Body of pancreas (tissue), 4 donors: ENCODE results near the gene TFIP11.

ENCODE experiments used
- POLR2A ChIP-seq, 3 donors: fragments of 450-650 bp; IDR thresholded peaks; one replicate each; pipeline ENCODE4 v1.6.1; 2016; ENCODE audit warnings: antibody characterized with exemption in 3 of 3, mild to moderate bottlenecking in 2 of 3
- TF ChIP-seq, protein P1 (sequence below), 7 experiments: fragments of 450-650 bp in 4 of 7; fragments of 200-600 bp in 3 of 7; sonication (generic) in 3 of 7; IDR thresholded peaks; one replicate each; pipeline ENCODE4 v1.5.1; 2016 to 2019; ENCODE audit warnings: antibody characterized with exemption in 7 of 7

DNA sequence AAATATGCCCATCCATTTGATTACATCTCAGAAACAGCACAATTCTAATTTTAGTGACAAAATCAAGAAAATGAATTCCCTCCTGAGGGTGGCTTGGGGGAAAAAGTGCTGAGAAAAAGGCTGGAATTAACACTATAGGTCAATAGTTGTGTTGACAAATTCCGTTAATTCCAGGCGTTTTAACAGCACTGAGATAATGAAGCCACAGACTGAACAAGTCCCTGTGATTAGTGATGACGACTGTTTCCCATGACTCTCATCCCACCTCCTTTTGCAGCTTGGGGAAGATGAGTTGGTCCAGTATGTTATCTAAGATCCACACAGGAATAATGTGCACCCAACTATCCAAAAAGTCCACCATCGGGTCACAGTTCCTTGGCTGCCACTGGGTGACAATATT lies 15.8 kb downstream of the TFIP11 start:
- no peak for TF ChIP-seq POLR2A (IDR thresholded peaks at IDR 0.05)
- TF ChIP-seq, protein P1, sequence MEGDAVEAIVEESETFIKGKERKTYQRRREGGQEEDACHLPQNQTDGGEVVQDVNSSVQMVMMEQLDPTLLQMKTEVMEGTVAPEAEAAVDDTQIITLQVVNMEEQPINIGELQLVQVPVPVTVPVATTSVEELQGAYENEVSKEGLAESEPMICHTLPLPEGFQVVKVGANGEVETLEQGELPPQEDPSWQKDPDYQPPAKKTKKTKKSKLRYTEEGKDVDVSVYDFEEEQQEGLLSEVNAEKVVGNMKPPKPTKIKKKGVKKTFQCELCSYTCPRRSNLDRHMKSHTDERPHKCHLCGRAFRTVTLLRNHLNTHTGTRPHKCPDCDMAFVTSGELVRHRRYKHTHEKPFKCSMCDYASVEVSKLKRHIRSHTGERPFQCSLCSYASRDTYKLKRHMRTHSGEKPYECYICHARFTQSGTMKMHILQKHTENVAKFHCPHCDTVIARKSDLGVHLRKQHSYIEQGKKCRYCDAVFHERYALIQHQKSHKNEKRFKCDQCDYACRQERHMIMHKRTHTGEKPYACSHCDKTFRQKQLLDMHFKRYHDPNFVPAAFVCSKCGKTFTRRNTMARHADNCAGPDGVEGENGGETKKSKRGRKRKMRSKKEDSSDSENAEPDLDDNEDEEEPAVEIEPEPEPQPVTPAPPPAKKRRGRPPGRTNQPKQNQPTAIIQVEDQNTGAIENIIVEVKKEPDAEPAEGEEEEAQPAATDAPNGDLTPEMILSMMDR (IDR thresholded peaks at IDR 0.05) = no peak
